Measurements from ENCODE around the gene XXYLT1.

The XXYLT1 gene

DNA sequence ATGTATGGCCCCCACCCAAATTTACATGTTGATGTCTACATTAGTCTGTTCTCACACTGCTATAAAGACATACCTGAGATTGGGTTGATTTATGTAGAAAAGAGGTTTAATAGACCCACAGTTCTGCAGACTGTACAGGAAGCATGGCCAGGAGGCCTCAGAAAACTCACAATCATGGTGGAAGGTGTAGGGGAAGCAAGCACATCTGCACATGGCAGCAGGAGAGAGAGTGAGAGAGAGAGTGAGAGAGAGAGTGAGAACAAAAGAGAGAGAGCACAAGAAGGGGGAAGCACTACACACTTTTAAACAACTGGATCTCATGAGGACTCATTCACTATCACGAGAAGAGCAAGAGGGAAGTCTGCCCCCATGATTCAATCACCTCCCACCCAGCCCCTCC lies 130.5 kb downstream of the XXYLT1 start:
- Histone ChIP-seq H3K4me1 (ENCODE audit: control insufficient read depth, low read length) (peaks cover 10% of the 10 kb centered on the region), H3F3A (ENCODE audit: control insufficient read depth, insufficient read depth) (no peaks in the 10 kb centered on the region), H3K27ac (ENCODE audit: low read depth, low read length) (no peak overlapping the region), H3K79me2 (ENCODE audit: control insufficient read depth, low read length) (no peaks in the 10 kb centered on the region), H3K27me3 (ENCODE audit: control insufficient read depth, low read length) (no peaks in the 10 kb centered on the region), H3K9me3 (ENCODE audit: control insufficient read depth, insufficient read depth, low read length) (peaks cover 5% of the 10 kb centered on the region; the same call in 1 of the 2 replicates), H3K4me2 (ENCODE audit: low read length) (no peak overlapping the region), H3K36me3 (ENCODE audit: control insufficient read depth, low read length) (no peaks in the 10 kb centered on the region), H3K9me2 (replicated peaks; ENCODE audit: control insufficient read depth, low read length) (no peaks in the 10 kb centered on the region), H3K4me3 (ENCODE audit: low read length) (no peak overlapping the region), H4K20me1 (ENCODE audit: control insufficient read depth, insufficient read depth, low read depth, low read length) (no peaks in the 10 kb centered on the region)
- TF ChIP-seq EZH2phosphoT487 (IDR thresholded peaks at IDR 0.05; ENCODE audit: borderline replicate concordance, low read length): no peak
- TF ChIP-seq, protein P1, sequence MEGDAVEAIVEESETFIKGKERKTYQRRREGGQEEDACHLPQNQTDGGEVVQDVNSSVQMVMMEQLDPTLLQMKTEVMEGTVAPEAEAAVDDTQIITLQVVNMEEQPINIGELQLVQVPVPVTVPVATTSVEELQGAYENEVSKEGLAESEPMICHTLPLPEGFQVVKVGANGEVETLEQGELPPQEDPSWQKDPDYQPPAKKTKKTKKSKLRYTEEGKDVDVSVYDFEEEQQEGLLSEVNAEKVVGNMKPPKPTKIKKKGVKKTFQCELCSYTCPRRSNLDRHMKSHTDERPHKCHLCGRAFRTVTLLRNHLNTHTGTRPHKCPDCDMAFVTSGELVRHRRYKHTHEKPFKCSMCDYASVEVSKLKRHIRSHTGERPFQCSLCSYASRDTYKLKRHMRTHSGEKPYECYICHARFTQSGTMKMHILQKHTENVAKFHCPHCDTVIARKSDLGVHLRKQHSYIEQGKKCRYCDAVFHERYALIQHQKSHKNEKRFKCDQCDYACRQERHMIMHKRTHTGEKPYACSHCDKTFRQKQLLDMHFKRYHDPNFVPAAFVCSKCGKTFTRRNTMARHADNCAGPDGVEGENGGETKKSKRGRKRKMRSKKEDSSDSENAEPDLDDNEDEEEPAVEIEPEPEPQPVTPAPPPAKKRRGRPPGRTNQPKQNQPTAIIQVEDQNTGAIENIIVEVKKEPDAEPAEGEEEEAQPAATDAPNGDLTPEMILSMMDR (IDR thresholded peaks at IDR 0.05; ENCODE audit: low read depth, low read length, poor library complexity, severe bottlenecking): no peak

DNA sequence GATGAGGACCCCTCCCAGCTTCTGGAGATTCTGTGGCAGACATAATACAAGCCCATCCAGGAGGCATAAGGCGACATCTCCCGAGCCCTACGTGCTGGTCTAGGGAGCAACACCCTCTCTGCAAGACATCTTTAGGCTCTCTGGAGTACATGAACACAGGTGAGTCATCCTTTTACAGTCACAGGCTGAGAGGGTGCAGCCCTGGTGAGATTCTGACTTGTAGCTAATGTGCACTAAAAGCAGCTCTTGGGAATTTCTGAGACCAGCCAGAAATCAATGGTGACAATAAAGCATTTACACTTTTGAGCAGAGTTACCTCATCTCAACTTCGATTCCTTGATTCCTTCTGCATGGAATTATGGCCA lies 131.1 kb downstream of the XXYLT1 start:
- no peak overlapping the region for H3K27ac ChIP-seq (ENCODE audit: low read depth, low read length)
- H4K20me1 ChIP-seq (ENCODE audit: control insufficient read depth, insufficient read depth, low read depth, low read length): no peaks in the 10 kb centered on the region
- no peaks in the 10 kb centered on the region for H3K79me2 ChIP-seq (ENCODE audit: control insufficient read depth, low read length)
- H3K4me3 ChIP-seq (ENCODE audit: low read length): no peak overlapping the region
- peaks cover 5% of the 10 kb centered on the region; the same call in 1 of the 2 replicates for H3K9me3 ChIP-seq (ENCODE audit: control insufficient read depth, insufficient read depth, low read length)
- TF ChIP-seq, protein P1 (IDR thresholded peaks at IDR 0.05; ENCODE audit: low read depth, low read length, poor library complexity, severe bottlenecking): no peak
- TF ChIP-seq EZH2phosphoT487 (IDR thresholded peaks at IDR 0.05; ENCODE audit: borderline replicate concordance, low read length): no peak
- no peaks in the 10 kb centered on the region for H3K9me2 ChIP-seq (replicated peaks; ENCODE audit: control insufficient read depth, low read length)
- no peak overlapping the region for H3K4me2 ChIP-seq (ENCODE audit: low read length)
- H3K36me3 ChIP-seq (ENCODE audit: control insufficient read depth, low read length): no peaks in the 10 kb centered on the region
- peaks cover 7% of the 10 kb centered on the region for H3K4me1 ChIP-seq (ENCODE audit: control insufficient read depth, low read length)
- no peaks in the 10 kb centered on the region for H3F3A ChIP-seq (ENCODE audit: control insufficient read depth, insufficient read depth)
- H3K27me3 ChIP-seq (ENCODE audit: control insufficient read depth, low read length): no peaks in the 10 kb centered on the region

DNA sequence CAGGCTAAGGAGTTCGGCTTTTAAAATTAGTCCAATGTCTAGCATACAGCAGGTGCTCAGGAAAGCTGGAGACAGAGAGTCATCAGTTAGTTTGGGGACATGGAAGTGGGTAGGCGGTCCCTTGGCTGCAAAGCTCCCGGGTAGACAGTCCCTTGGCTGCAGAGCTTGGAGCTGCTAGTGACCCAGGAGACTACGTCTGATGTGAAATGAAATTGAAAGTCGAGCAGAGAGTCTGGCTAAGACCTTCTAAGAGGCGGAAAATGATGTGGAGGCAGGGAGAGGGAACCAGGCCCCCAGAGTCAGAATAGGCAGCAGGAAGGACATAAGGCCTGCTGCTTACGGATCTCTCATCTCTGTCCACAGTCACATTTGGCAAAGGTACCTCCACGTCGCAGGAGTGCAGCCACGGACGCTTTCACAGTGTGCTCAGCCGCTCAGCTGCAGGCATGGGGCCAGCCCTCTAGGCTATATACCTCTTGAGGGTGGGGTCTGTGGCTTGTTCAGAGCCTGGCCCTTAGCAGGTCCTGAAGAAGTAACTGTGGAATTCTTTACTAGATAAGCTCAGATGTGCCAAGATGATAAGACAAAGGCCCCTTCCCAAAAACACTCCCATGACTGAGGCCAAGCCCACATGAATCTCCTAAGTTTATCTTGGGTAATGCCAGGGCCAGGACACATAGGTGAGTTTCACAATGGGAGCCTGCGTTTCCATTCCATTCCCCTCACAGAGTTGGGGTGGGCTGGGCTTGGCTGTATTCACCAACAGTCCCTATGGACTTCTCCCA lies 131.7 kb downstream of the XXYLT1 start:
- no peak overlapping the region for H3K4me3 ChIP-seq (ENCODE audit: low read length)
- TF ChIP-seq, protein P1 (IDR thresholded peaks at IDR 0.05; ENCODE audit: low read depth, low read length, poor library complexity, severe bottlenecking): no peak
- no peak for TF ChIP-seq EZH2phosphoT487 (IDR thresholded peaks at IDR 0.05; ENCODE audit: borderline replicate concordance, low read length)
- peaks cover 5% of the 10 kb centered on the region; the same call in 1 of the 2 replicates for H3K9me3 ChIP-seq (ENCODE audit: control insufficient read depth, insufficient read depth, low read length)
- no peaks in the 10 kb centered on the region for H3K9me2 ChIP-seq (replicated peaks; ENCODE audit: control insufficient read depth, low read length)
- no peaks in the 10 kb centered on the region for H3K36me3 ChIP-seq (ENCODE audit: control insufficient read depth, low read length)
- H3K27me3 ChIP-seq (ENCODE audit: control insufficient read depth, low read length): no peaks in the 10 kb centered on the region
- peaks cover 1% of the 10 kb centered on the region for H3K4me1 ChIP-seq (ENCODE audit: control insufficient read depth, low read length)
- H3K4me2 ChIP-seq (ENCODE audit: low read length): no peak overlapping the region
- no peaks in the 10 kb centered on the region for H3F3A ChIP-seq (ENCODE audit: control insufficient read depth, insufficient read depth)
- no peaks in the 10 kb centered on the region for H3K79me2 ChIP-seq (ENCODE audit: control insufficient read depth, low read length)
- no peak overlapping the region for H3K27ac ChIP-seq (ENCODE audit: low read depth, low read length)
- H4K20me1 ChIP-seq (ENCODE audit: control insufficient read depth, insufficient read depth, low read depth, low read length): no peaks in the 10 kb centered on the region

All from DOHH2 (cell line).